Activated CD8-positive, alpha-beta memory T cell treated with anti-CD3 and anti-CD28 coated beads for 36 hours (primary cell): ENCODE data around the gene C9orf72. TPM values are rescaled to one million over a fixed set of nuclear protein-coding genes. Genes with fewer than 3 reads are reported as not detected.

Source experiments
- CTCF ChIA-PET: fragments of 350-600 bp; sonication (Branson Sonifier 250); formaldehyde crosslinking; loops from one replicate; lab custom pipeline; 2021; ENCODE audit warnings: antibody characterized with exemption; lab: Charles Lee
- POLR2A ChIA-PET: fragments of 350-600 bp; sonication (Branson Sonifier 250); formaldehyde crosslinking; loops from one replicate; lab custom pipeline; 2021; ENCODE audit warnings: antibody characterized with exemption; lab: Charles Lee
- total RNA-seq, 2 experiments: library from RNA; stranded (reverse); gene quantifications; one replicate each; pipeline ENCODE4 v1.2.3, GENCODE V29; 2021

C9orf72 gene
- total RNA-seq, 2 experiments from 2014 or later = 4.0 to 4.2 TPM

GRCh38 chr9:27582794-27583193 lies 9.5 kb upstream of the C9orf72 start:
- ChIA-PET CTCF (no interaction called here), POLR2A (no interaction called here)

GRCh38 chr9:27581826-27582225 lies 8.5 kb upstream of the C9orf72 start:
- CTCF ChIA-PET = no interaction called here
- POLR2A ChIA-PET = no interaction called here

GRCh38 chr9:27573634-27574590 lies 631 bp upstream of the C9orf72 start:
- ChIA-PET POLR2A (interaction anchor here (0.9 kb wide), 1 partner anchor 13 kb away, joined by 3 read pairs; no protein-coding TSS in a partner anchor), CTCF (interaction anchor here (0.8 to 1.4 kb wide), 2 partner anchors 22 to 44 kb away, joined by 3 to 6 read pairs; partner anchors contain the start of gene MOB3B)

GRCh38 chr9:27572566-27572917 lies 739 bp downstream of the C9orf72 start:
- POLR2A ChIA-PET = interaction anchor here (0.6 to 0.9 kb wide), 2 partner anchors 11 to 213 kb away, joined by 3 to 4 read pairs; no protein-coding TSS in a partner anchor
- CTCF ChIA-PET = interaction anchor here (0.8 to 1.4 kb wide), 2 partner anchors 20 to 42 kb away, joined by 3 to 6 read pairs; partner anchors contain the start of gene MOB3B

GRCh38 chr9:27572061-27572460 lies 1.2 kb downstream of the C9orf72 start:
- POLR2A ChIA-PET = interaction anchor here (0.6 kb wide), 1 partner anchor 213 kb away, joined by 4 read pairs; no protein-coding TSS in a partner anchor
- CTCF ChIA-PET = no interaction called here

- POLR2A ChIA-PET = no interaction called here
- CTCF ChIA-PET = no interaction called here
Observed at GRCh38 chr9:27571011-27571410, 2.3 kb downstream of the C9orf72 start.

- ChIA-PET CTCF (interaction anchor here (0.7 to 0.9 kb wide), 2 partner anchors 10 to 40 kb away, joined by 3 read pairs; partner anchors contain the start of gene MOB3B), POLR2A (no interaction called here)
Observed at GRCh38 chr9:27569406-27569805, 3.9 kb downstream of the C9orf72 start.

- POLR2A ChIA-PET = no interaction called here
- CTCF ChIA-PET = no interaction called here
Observed at GRCh38 chr9:27566118-27566517, 7.2 kb downstream of the C9orf72 start.

GRCh38 chr9:27565696-27566095 lies 7.6 kb downstream of the C9orf72 start:
- ChIA-PET POLR2A (no interaction called here), CTCF (no interaction called here)

GRCh38 chr9:27564670-27565069 lies 8.6 kb downstream of the C9orf72 start:
- CTCF ChIA-PET = no interaction called here
- POLR2A ChIA-PET = no interaction called here

GRCh38 chr9:27563738-27564430 lies 9.4 kb downstream of the C9orf72 start:
- ChIA-PET POLR2A (no interaction called here), CTCF (no interaction called here)

- POLR2A ChIA-PET = interaction anchor here (1.0 kb wide), 1 partner anchor 11 kb away, joined by 3 read pairs; the partner anchor contains the start of gene C9orf72
- CTCF ChIA-PET = no interaction called here
Observed at GRCh38 chr9:27561685-27562084, 11.6 kb downstream of the C9orf72 start.

- CTCF ChIA-PET = interaction anchor here (1.2 kb wide), 1 partner anchor 30 kb away, joined by 3 read pairs; no protein-coding TSS in a partner anchor
- POLR2A ChIA-PET = no interaction called here
Observed at GRCh38 chr9:27560457-27560856, 12.8 kb downstream of the C9orf72 start.

GRCh38 chr9:27558307-27558706 lies 15.0 kb downstream of the C9orf72 start:
- POLR2A ChIA-PET = no interaction called here
- CTCF ChIA-PET = interaction anchor here (0.7 kb wide), 1 partner anchor 90 kb away, joined by 4 read pairs; no protein-coding TSS in a partner anchor

- ChIA-PET POLR2A (no interaction called here), CTCF (no interaction called here)
Observed at GRCh38 chr9:27556470-27556869, 16.8 kb downstream of the C9orf72 start.

- POLR2A ChIA-PET = no interaction called here
- CTCF ChIA-PET = no interaction called here
Observed at GRCh38 chr9:27554712-27555111, 18.6 kb downstream of the C9orf72 start.

GRCh38 chr9:27549196-27549755 lies 24.0 kb downstream of the C9orf72 start:
- ChIA-PET CTCF (interaction anchor here (1.0 kb wide), 1 partner anchor 216 kb away, joined by 3 read pairs; no protein-coding TSS in a partner anchor), POLR2A (no interaction called here)

GRCh38 chr9:27548055-27548741 lies 25.1 kb downstream of the C9orf72 start:
- ChIA-PET POLR2A (no interaction called here), CTCF (interaction anchor here (0.7 to 1.0 kb wide), 2 partner anchors 215 to 279 kb away, joined by 3 read pairs; no protein-coding TSS in a partner anchor)

- POLR2A ChIA-PET = no interaction called here
- CTCF ChIA-PET = interaction anchor here (0.9 kb wide), 1 partner anchor 16 kb away, joined by 3 read pairs; the partner anchor contains the start of gene MOB3B
Observed at GRCh38 chr9:27545471-27545870, 27.8 kb downstream of the C9orf72 start.
